Naive thymus-derived CD4-positive, alpha-beta T cell (primary cell): Measurements from ENCODE around the gene FGF18. TPM values are rescaled to one million over a fixed set of nuclear protein-coding genes. Genes with fewer than 3 reads are reported as not detected.

Source experiments
- ATAC-seq: fragments of 150-1000 bp; cut with Tn5 transposase; 2 replicates; pipeline ENCODE4 v1.10.0; 2021; ENCODE audit warnings: mild to moderate bottlenecking, moderate library complexity
- CTCF ChIA-PET: fragments of 350-600 bp; sonication (Branson Sonifier 250); formaldehyde crosslinking; loops from one replicate; lab custom pipeline; 2021; ENCODE audit warnings: antibody characterized with exemption; lab: Charles Lee
- POLR2A ChIA-PET: fragments of 350-600 bp; sonication (Branson Sonifier 250); formaldehyde crosslinking; loops from one replicate; lab custom pipeline; 2021; ENCODE audit warnings: antibody characterized with exemption, inconsistent platforms; lab: Charles Lee
- DNase-seq, 9 donors: peaks; one replicate each; pipeline versions ENCODE4 v3.0.0 to v3.0.0-alpha.2; 2020 to 2022; ENCODE audit warnings: mixed read lengths in 1 of 9
- H3K27ac ChIP-seq: one replicate; pipeline ENCODE4 v1.7.0; 2013; ENCODE audit warnings: mild to moderate bottlenecking, low read depth, low read length, moderate library complexity
- H3K27me3 ChIP-seq, 2 donors: one replicate each; pipeline ENCODE4 v1.7.0; 2013; ENCODE audit warnings: low read length in 2 of 2, mild to moderate bottlenecking in 2 of 2, moderate library complexity in 2 of 2; ENCODE audit not compliant: control insufficient read depth in 2 of 2, insufficient read depth in 2 of 2
- H3K36me3 ChIP-seq, 3 experiments: 1 replicate in 2 of 3; 2 replicates in 1 of 3; pipeline ENCODE4 v1.7.0; 2013; ENCODE audit warnings: low read length in 3 of 3, mild to moderate bottlenecking in 3 of 3, moderate library complexity in 1 of 3; ENCODE audit not compliant: insufficient read depth in 3 of 3, control insufficient read depth in 2 of 3
- H3K4me1 ChIP-seq, 2 donors: one replicate each; pipeline ENCODE4 v1.7.0; 2013; ENCODE audit warnings: low read length in 2 of 2, mild to moderate bottlenecking in 2 of 2, moderate library complexity in 1 of 2; ENCODE audit not compliant: control insufficient read depth in 2 of 2, insufficient read depth in 2 of 2
- H3K4me3 ChIP-seq: 2 replicates; pipeline ENCODE4 v1.7.0; 2013; ENCODE audit warnings: mild to moderate bottlenecking, low read length
- H3K9me3 ChIP-seq, 3 experiments: 1 replicate in 2 of 3; 2 replicates in 1 of 3; pipeline ENCODE4 v1.7.0; 2013; ENCODE audit warnings: low read length in 3 of 3; ENCODE audit not compliant: control insufficient read depth in 2 of 3
- H3K27ac Mint-ChIP-seq, 9 donors: one replicate each; pipeline ENCODE4 v1.8.0; 2020 to 2022; ENCODE audit warnings: mixed read lengths in 9 of 9, mild to moderate bottlenecking in 8 of 9, moderate library complexity in 5 of 9, inconsistent platforms in 2 of 9
- H3K27me3 Mint-ChIP-seq, 5 donors: one replicate each; pipeline ENCODE4 v1.8.0; 2021 to 2022; ENCODE audit warnings: mixed read lengths in 5 of 5, mild to moderate bottlenecking in 1 of 5
- H3K36me3 Mint-ChIP-seq, 5 donors: one replicate each; pipeline ENCODE4 v1.8.0; 2020 to 2022; ENCODE audit warnings: mixed read lengths in 5 of 5, mild to moderate bottlenecking in 3 of 5, inconsistent platforms in 1 of 5
- H3K4me1 Mint-ChIP-seq, 7 donors: one replicate each; pipeline ENCODE4 v1.8.0; 2020 to 2022; ENCODE audit warnings: mixed read lengths in 7 of 7, mild to moderate bottlenecking in 3 of 7, inconsistent platforms in 1 of 7
- H3K4me3 Mint-ChIP-seq, 10 donors: one replicate each; pipeline ENCODE4 v1.8.0; 2020 to 2022; ENCODE audit warnings: mild to moderate bottlenecking in 10 of 10, mixed read lengths in 10 of 10, moderate library complexity in 6 of 10, inconsistent platforms in 2 of 10
- H3K9me3 Mint-ChIP-seq, 11 donors: one replicate each; pipeline ENCODE4 v1.8.0; 2020 to 2022; ENCODE audit warnings: mixed read lengths in 11 of 11, mild to moderate bottlenecking in 4 of 11, inconsistent platforms in 1 of 11, moderate library complexity in 1 of 11
- intact Hi-C, 2 donors: fragments of 100-400 bp; cut with micrococcal nuclease; formaldehyde crosslinking; loops; one replicate each; pipeline ENCODE4 v1.15.1; 2023
- polyA plus RNA-seq, 2 donors: library from polyadenylated mRNA; unstranded; fragments of 300-500 nt; fragmentation: Illumina TruSeq; gene quantifications; one replicate each; pipeline ENCODE4 v1.2.3, GENCODE V29; 2021
- total RNA-seq, 6 experiments: library from RNA in 5 of 6; stranded (reverse) in 5 of 6; gene quantifications; 1 replicate in 5 of 6; 2 replicates in 1 of 6; pipeline ENCODE4 v1.2.3 and lab custom pipeline; 2021 to 2026

The FGF18 gene
- total and polyA plus RNA-seq, 7 experiments from 2014 or later: 0.24 to 0.44 TPM; not detected in 5

GRCh38 chr5:171419688-171420430 is 412 bp downstream of the FGF18 start:
- no peak overlapping the region for H3K27ac Mint-ChIP-seq
- H3K36me3 Mint-ChIP-seq: no peaks in the 10 kb centered on the region
- Histone ChIP-seq H3K9me3 (no peaks in the 10 kb centered on the region), H3K4me1 (peaks cover 5 to 15% of the 10 kb centered on the region in 2 donors), H3K36me3 (no peaks in the 10 kb centered on the region), H3K27me3 (peaks cover 3 to 4% of the 10 kb centered on the region in 2 donors), H3K27ac (no peak overlapping the region), H3K4me3 (no peak overlapping the region)
- DNase-seq: peak in 5 of 9 donors; percentile 13 to 46 (median 22)
- POLR2A ChIA-PET: no interaction called here
- CTCF ChIA-PET: interaction anchor here (0.6 kb wide), 1 partner anchor 14 kb away, joined by 3 read pairs; no protein-coding TSS in a partner anchor
- H3K4me1 Mint-ChIP-seq: peaks cover 6 to 20% (median 11%) of the 10 kb centered on the region in 7 donors
- intact Hi-C loops: loop anchor here (2.0 to 10.0 kb wide), 4 partner anchors 187 to 873 kb away; partner anchors contain the start of gene UBTD2 (in 1 of the 2)
- ATAC-seq: peak; percentile 55
- H3K9me3 Mint-ChIP-seq: peaks cover 0 to 2% (median 0%) of the 10 kb centered on the region in 11 donors
- H3K27me3 Mint-ChIP-seq: peaks cover 11 to 33% (median 20%) of the 10 kb centered on the region in 5 donors
- peak overlapping the region; percentile 42 to 92 (median 84) for H3K4me3 Mint-ChIP-seq

GRCh38 chr5:171420431-171421241 is 1.2 kb downstream of the FGF18 start:
- no peaks in the 10 kb centered on the region for H3K36me3 ChIP-seq
- H3K4me1 ChIP-seq: peaks cover 5 to 15% of the 10 kb centered on the region in 2 donors
- no peak overlapping the region for H3K27ac ChIP-seq
- Mint-ChIP-seq H3K9me3 (peaks cover 0 to 2% (median 0%) of the 10 kb centered on the region in 11 donors), H3K27me3 (peaks cover 11 to 33% (median 20%) of the 10 kb centered on the region in 5 donors), H3K27ac (no peak overlapping the region), H3K4me3 (peak overlapping the region; percentile 38 to 92 (median 84)), H3K36me3 (no peaks in the 10 kb centered on the region), H3K4me1 (peaks cover 6 to 20% (median 11%) of the 10 kb centered on the region in 7 donors)
- DNase-seq (no peak), ATAC-seq (no peak)
- no peaks in the 10 kb centered on the region for H3K9me3 ChIP-seq
- CTCF ChIA-PET: interaction anchor here (0.6 kb wide), 1 partner anchor 15 kb away, joined by 3 read pairs; no protein-coding TSS in a partner anchor
- intact Hi-C loops: no loop called here
- H3K27me3 ChIP-seq: peaks cover 3 to 4% of the 10 kb centered on the region in 2 donors
- H3K4me3 ChIP-seq: no peak overlapping the region
- POLR2A ChIA-PET: interaction anchor here (0.6 kb wide), 1 partner anchor 1627 kb away, joined by 4 read pairs; no protein-coding TSS in a partner anchor

- peaks cover 5 to 15% of the 10 kb centered on the region in 2 donors for H3K4me1 ChIP-seq
- H3K4me3 ChIP-seq: no peak overlapping the region
- no peak for ATAC-seq
- Mint-ChIP-seq H3K36me3 (no peaks in the 10 kb centered on the region), H3K9me3 (peaks cover 0 to 2% (median 0%) of the 10 kb centered on the region in 11 donors), H3K4me1 (peaks cover 6 to 20% (median 11%) of the 10 kb centered on the region in 7 donors), H3K27me3 (peaks cover 11 to 33% (median 20%) of the 10 kb centered on the region in 5 donors), H3K4me3 (peak overlapping the region in 5 of 10 donors; percentile 37 to 84 (median 54)), H3K27ac (no peak overlapping the region)
- DNase-seq: no peak
- H3K27ac ChIP-seq: no peak overlapping the region
- intact Hi-C loops: no loop called here
- no peaks in the 10 kb centered on the region for H3K36me3 ChIP-seq
- H3K27me3 ChIP-seq: peaks cover 3 to 4% of the 10 kb centered on the region in 2 donors
- H3K9me3 ChIP-seq: no peaks in the 10 kb centered on the region
- ChIA-PET CTCF (no interaction called here), POLR2A (interaction anchor here (0.6 kb wide), 1 partner anchor 1626 kb away, joined by 4 read pairs; no protein-coding TSS in a partner anchor)
These were observed 2.1 kb downstream of the FGF18 start for GRCh38 chr5:171421331-171422262.

GRCh38 chr5:171422495-171422894 is 3.0 kb downstream of the FGF18 start:
- peaks cover 6 to 20% (median 11%) of the 10 kb centered on the region in 7 donors for H3K4me1 Mint-ChIP-seq
- ChIA-PET POLR2A (no interaction called here), CTCF (no interaction called here)
- H3K9me3 ChIP-seq: no peaks in the 10 kb centered on the region
- no peak for ATAC-seq
- H3K4me1 ChIP-seq: peaks cover 5 to 15% of the 10 kb centered on the region in 2 donors
- DNase-seq: no peak
- H3K9me3 Mint-ChIP-seq: peaks cover 0 to 2% (median 0%) of the 10 kb centered on the region in 11 donors
- no peaks in the 10 kb centered on the region for H3K36me3 ChIP-seq
- intact Hi-C loops: no loop called here
- no peaks in the 10 kb centered on the region for H3K36me3 Mint-ChIP-seq
- H3K27me3 ChIP-seq: peaks cover 3 to 4% of the 10 kb centered on the region in 2 donors
- no peak overlapping the region for H3K4me3 ChIP-seq
- peaks cover 11 to 33% (median 20%) of the 10 kb centered on the region in 5 donors for H3K27me3 Mint-ChIP-seq
- no peak overlapping the region for H3K4me3 Mint-ChIP-seq
- no peak overlapping the region for H3K27ac Mint-ChIP-seq
- H3K27ac ChIP-seq: no peak overlapping the region

- H3K9me3 Mint-ChIP-seq: peaks cover 0 to 2% (median 0%) of the 10 kb centered on the region in 11 donors
- DNase-seq: no peak
- intact Hi-C loops: no loop called here
- ATAC-seq: no peak
- peaks cover 6 to 20% (median 11%) of the 10 kb centered on the region in 7 donors for H3K4me1 Mint-ChIP-seq
- H3K36me3 Mint-ChIP-seq: no peaks in the 10 kb centered on the region
- ChIA-PET POLR2A (no interaction called here), CTCF (interaction anchor here (0.6 kb wide), 1 partner anchor 432 kb away, joined by 3 read pairs; no protein-coding TSS in a partner anchor)
- Histone ChIP-seq H3K36me3 (no peaks in the 10 kb centered on the region), H3K27me3 (peaks cover 3 to 4% of the 10 kb centered on the region in 2 donors), H3K4me1 (peaks cover 5 to 15% of the 10 kb centered on the region in 2 donors), H3K4me3 (no peak overlapping the region), H3K27ac (no peak overlapping the region), H3K9me3 (no peaks in the 10 kb centered on the region)
- peaks cover 11 to 33% (median 20%) of the 10 kb centered on the region in 5 donors for H3K27me3 Mint-ChIP-seq
- H3K27ac Mint-ChIP-seq: no peak overlapping the region
- no peak overlapping the region for H3K4me3 Mint-ChIP-seq
These were observed 3.6 kb downstream of the FGF18 start for GRCh38 chr5:171422902-171423663.
